HCT116 (cell line): ENCODE measurements around the gene ARHGAP10. TPM values are rescaled to one million over a fixed set of nuclear protein-coding genes. Genes with fewer than 3 reads are reported as not detected.

Source experiments
- ATAC-seq: fragments of 200-7000 bp; cut with Tn5 transposase; 2 replicates; pipeline ENCODE4 v1.9.1; 2020; ENCODE audit warnings: mild to moderate bottlenecking, moderate library complexity
- BruUV-seq: library from RNA; stranded (reverse); fragments of 400-500 nt; replicated peaks from 2 replicates; lab custom pipeline; 2021; lab: Mats Ljungman, UMichigan
- CTCF ChIA-PET: fragments of 300-600 bp; sonication (Branson Sonifier 250); formaldehyde crosslinking; loops from one replicate; lab custom pipeline; 2021; ENCODE audit warnings: antibody characterized with exemption; lab: Charles Lee
- POLR2A ChIA-PET: fragments of 300-600, 350-600 bp; sonication (Branson Sonifier 250); formaldehyde crosslinking; loops from one replicate; lab custom pipeline; 2021; ENCODE audit warnings: antibody characterized with exemption; lab: Charles Lee
- RAD21 ChIA-PET, 2 experiments: fragments of 300-600 bp; sonication (Branson Sonifier 250); formaldehyde crosslinking; loops; one replicate each; lab custom pipeline; 2023; ENCODE audit warnings: low total read pairs in 2 of 2; ENCODE audit not compliant: uncharacterized antibody in 2 of 2, unreplicated experiment in 2 of 2, low non-redundant PET in 1 of 2; lab: Charles Lee
- DNase-seq: peaks from one replicate; pipeline ENCODE4 v3.0.0-alpha.2; 2010; ENCODE audit warnings: low read depth, low spot score
- H2AFZ ChIP-seq: fragments of 200-600 bp; shearing (Covaris generic), sonication (generic); 2 replicates; pipeline ENCODE4 v1.6.1; 2017; ENCODE audit warnings: low read depth, mixed run types, mixed read lengths, antibody characterized with exemption, low read length; ENCODE audit not compliant: poor library complexity, severe bottlenecking
- H3K27ac ChIP-seq: 2 replicates; pipeline ENCODE4 v1.5.1; 2012; ENCODE audit warnings: low read depth, low read length
- H3K27me3 ChIP-seq: fragments of 200-600 bp; sonication (generic); 2 replicates; pipeline ENCODE4 v1.6.1; 2016; ENCODE audit warnings: mixed run types, low read length, mixed read lengths; ENCODE audit not compliant: insufficient read depth
- H3K36me3 ChIP-seq, 2 experiments: fragments of 200-500 bp in 1 of 2; fragments of 200-600 bp in 1 of 2; sonication (Bioruptor generic) in 1 of 2; sonication (generic) in 1 of 2; 2 replicates each; pipeline versions ENCODE4 v1.5.1 to v1.6.1; 2014 to 2016; ENCODE audit warnings: low read length in 2 of 2, inconsistent platforms in 1 of 2, mixed read lengths in 1 of 2, mixed run types in 1 of 2; ENCODE audit not compliant: insufficient read depth in 2 of 2, control insufficient read depth in 1 of 2
- H3K4me1 ChIP-seq, 2 experiments: fragments of 200-600 bp in 1 of 2; sonication (generic) in 1 of 2; 2 replicates each; pipeline versions ENCODE4 v1.5.1 to v1.6.1; 2012 to 2017; ENCODE audit warnings: low read length in 2 of 2, inconsistent platforms in 1 of 2, mild to moderate bottlenecking in 1 of 2, mixed read lengths in 1 of 2, mixed run types in 1 of 2, moderate library complexity in 1 of 2; ENCODE audit not compliant: insufficient read depth in 2 of 2, control insufficient read depth in 1 of 2
- H3K4me2 ChIP-seq: fragments of 200-600 bp; sonication (generic); 2 replicates; pipeline ENCODE4 v1.6.1; 2017; ENCODE audit warnings: mixed run types, low read length, mixed read lengths
- H3K4me3 ChIP-seq, 2 experiments: fragments of 200-600 bp in 1 of 2; sonication (generic) in 1 of 2; replicated peaks in 1 of 2; 2 replicates each; pipeline ENCODE4 v1.5.1; 2011 to 2016; ENCODE audit warnings: low read length in 2 of 2, control low read depth in 1 of 2, low read depth in 1 of 2, mild to moderate bottlenecking in 1 of 2, mixed read lengths in 1 of 2, mixed run types in 1 of 2
- H3K79me2 ChIP-seq: fragments of 200-600 bp; sonication (generic); 2 replicates; pipeline ENCODE4 v1.6.1; 2017; ENCODE audit warnings: mild to moderate bottlenecking, mixed run types, low read length, moderate library complexity, mixed read lengths; ENCODE audit not compliant: insufficient read depth
- H3K9ac ChIP-seq: fragments of 200-600 bp; sonication (generic); 2 replicates; pipeline ENCODE4 v1.6.1; 2016; ENCODE audit warnings: low read length, mixed read lengths
- H3K9me2 ChIP-seq: fragments of 200-600 bp; sonication (generic), shearing (Covaris generic); 2 replicates; pipeline ENCODE4 v1.6.1; 2017; ENCODE audit warnings: mixed run types, mild to moderate bottlenecking, moderate library complexity; ENCODE audit not compliant: insufficient read depth
- H3K9me3 ChIP-seq, 2 experiments: fragments of 200-500 bp in 1 of 2; fragments of 200-600 bp in 1 of 2; sonication (Bioruptor generic) in 1 of 2; sonication (generic) in 1 of 2; 2 replicates each; pipeline ENCODE4 v1.6.1; 2014 to 2017; ENCODE audit warnings: low read length in 2 of 2, mixed read lengths in 2 of 2, inconsistent platforms in 1 of 2, low read depth in 1 of 2, mild to moderate bottlenecking in 1 of 2, mixed run types in 1 of 2, moderate library complexity in 1 of 2; ENCODE audit not compliant: control insufficient read depth in 1 of 2, insufficient read depth in 1 of 2
- H4K20me1 ChIP-seq: fragments of 200-600 bp; sonication (generic), shearing (Covaris generic); 2 replicates; pipeline ENCODE4 v1.6.1; 2017; ENCODE audit warnings: mixed run types, mild to moderate bottlenecking, moderate library complexity; ENCODE audit not compliant: insufficient read depth
- CBX3 ChIP-seq: IDR thresholded peaks from 2 replicates; pipeline ENCODE4 v1.6.1; 2012; ENCODE audit warnings: low read depth
- EZH2 ChIP-seq: fragments of 200-600 bp; sonication (generic); IDR thresholded peaks from 2 replicates; pipeline ENCODE4 v1.6.1; 2017; ENCODE audit warnings: antibody characterized with exemption, mixed run types
- EZH2phosphoT487 ChIP-seq: fragments of 200-600 bp; IDR thresholded peaks from 2 replicates; pipeline ENCODE4 v1.6.1; 2018; ENCODE audit warnings: antibody characterized with exemption, borderline replicate concordance
- FOSL1 ChIP-seq: IDR thresholded peaks from 2 replicates; pipeline ENCODE4 v1.6.1; 2012; ENCODE audit warnings: low read depth
- MAX ChIP-seq: IDR thresholded peaks from 2 replicates; pipeline ENCODE4 v1.6.1; 2012
- POLR2A ChIP-seq: IDR thresholded peaks from 2 replicates; pipeline ENCODE4 v1.7.0; 2011; ENCODE audit warnings: borderline replicate concordance; ENCODE audit not compliant: insufficient read depth, insufficient read length; ENCODE audit errors: extremely low read depth
- RAD21 ChIP-seq: IDR thresholded peaks from 2 replicates; pipeline ENCODE4 v1.6.1; 2012; ENCODE audit warnings: low read depth, mild to moderate bottlenecking
- SP1 ChIP-seq: IDR thresholded peaks from 2 replicates; pipeline ENCODE4 v1.6.1; 2012; ENCODE audit warnings: low read depth
- TCF7L2 ChIP-seq: IDR thresholded peaks from 2 replicates; pipeline ENCODE4 v1.7.0; 2011; ENCODE audit warnings: borderline replicate concordance, inconsistent platforms; ENCODE audit not compliant: insufficient read depth, insufficient read length; ENCODE audit errors: extremely low read depth
- YY1 ChIP-seq: IDR thresholded peaks from 2 replicates; pipeline ENCODE4 v1.6.1; 2011; ENCODE audit warnings: low read length, low read depth, moderate library complexity, mild to moderate bottlenecking; ENCODE audit not compliant: insufficient replicate concordance; ENCODE audit errors: extremely low read depth
- ZFX ChIP-seq: fragments of 450-650 bp; IDR thresholded peaks from 2 replicates; pipeline ENCODE4 v1.6.1; 2017
- intact Hi-C: fragments of 100-400 bp; cut with micrococcal nuclease; formaldehyde crosslinking; loops from 2 replicates; pipeline ENCODE4 v1.10.0; 2022
- total RNA-seq: library from RNA; stranded (reverse); gene quantifications from one replicate; pipeline ENCODE4 v1.2.1, GENCODE V29; 2021; ENCODE audit not compliant: unreplicated experiment
- TF ChIP-seq, protein P1 (sequence below): IDR thresholded peaks from 2 replicates; pipeline ENCODE4 v1.6.1; 2011; ENCODE audit warnings: mild to moderate bottlenecking, low read length, moderate library complexity; ENCODE audit not compliant: insufficient replicate concordance; ENCODE audit errors: extremely low read depth

Gene ARHGAP10
- total RNA-seq, 1 experiment from 2014 or later, result 24.7 TPM

DNA sequence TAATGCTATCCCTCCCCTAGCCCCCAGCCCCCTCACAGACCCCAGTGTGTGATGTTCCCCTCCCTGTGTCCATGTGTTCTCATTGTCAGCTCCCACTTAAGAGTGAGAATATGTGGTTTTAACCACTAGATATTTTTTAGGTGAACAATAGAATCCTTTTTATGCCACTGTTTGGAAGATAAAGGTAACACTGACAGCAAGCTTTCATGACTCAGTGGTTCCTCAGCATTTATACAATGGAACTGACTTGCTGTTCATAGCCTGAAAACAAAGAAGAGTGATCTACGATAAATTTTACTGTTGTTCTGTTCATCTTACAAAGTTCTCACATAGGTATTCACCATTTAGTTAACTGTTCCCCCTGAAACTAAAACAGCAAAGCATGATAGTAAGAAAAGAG is 147.8 kb downstream of the ARHGAP10 start:
- no peak overlapping the region for H3K9ac ChIP-seq
- no peak overlapping the region for H3K27ac ChIP-seq
- POLR2A ChIA-PET, result no interaction called here
- H3K4me3 ChIP-seq, result no peak overlapping the region
- H3K79me2 ChIP-seq, result no peaks in the 10 kb centered on the region
- H4K20me1 ChIP-seq, result no peaks in the 10 kb centered on the region
- CTCF ChIA-PET, result interaction anchor here (0.7 kb wide), 1 partner anchor 14 kb away, joined by 4 read pairs; no protein-coding TSS in a partner anchor
- BruUV-seq, result no TSS peak
- no peak for TF ChIP-seq TCF7L2
- no peak for TF ChIP-seq MAX
- TF ChIP-seq CBX3, result no peak
- TF ChIP-seq SP1, result no peak
- no peak for TF ChIP-seq POLR2A
- TF ChIP-seq ZFX, result no peak
- no peak for TF ChIP-seq EZH2
- TF ChIP-seq, protein P1, sequence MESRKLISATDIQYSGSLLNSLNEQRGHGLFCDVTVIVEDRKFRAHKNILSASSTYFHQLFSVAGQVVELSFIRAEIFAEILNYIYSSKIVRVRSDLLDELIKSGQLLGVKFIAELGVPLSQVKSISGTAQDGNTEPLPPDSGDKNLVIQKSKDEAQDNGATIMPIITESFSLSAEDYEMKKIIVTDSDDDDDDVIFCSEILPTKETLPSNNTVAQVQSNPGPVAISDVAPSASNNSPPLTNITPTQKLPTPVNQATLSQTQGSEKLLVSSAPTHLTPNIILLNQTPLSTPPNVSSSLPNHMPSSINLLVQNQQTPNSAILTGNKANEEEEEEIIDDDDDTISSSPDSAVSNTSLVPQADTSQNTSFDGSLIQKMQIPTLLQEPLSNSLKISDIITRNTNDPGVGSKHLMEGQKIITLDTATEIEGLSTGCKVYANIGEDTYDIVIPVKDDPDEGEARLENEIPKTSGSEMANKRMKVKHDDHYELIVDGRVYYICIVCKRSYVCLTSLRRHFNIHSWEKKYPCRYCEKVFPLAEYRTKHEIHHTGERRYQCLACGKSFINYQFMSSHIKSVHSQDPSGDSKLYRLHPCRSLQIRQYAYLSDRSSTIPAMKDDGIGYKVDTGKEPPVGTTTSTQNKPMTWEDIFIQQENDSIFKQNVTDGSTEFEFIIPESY, result no peak
- no peak for TF ChIP-seq RAD21
- no peak for TF ChIP-seq FOSL1
- no peak for TF ChIP-seq YY1
- no peak for TF ChIP-seq EZH2phosphoT487
- TF ChIP-seq, all 23 proteins: peak for 0
- intact Hi-C loops, result no loop called here
- DNase-seq (no peak), ATAC-seq (no peak)
- RAD21 ChIA-PET, result no interaction called here
- no peak overlapping the region for H3K4me2 ChIP-seq
- H3K36me3 ChIP-seq, result peaks cover 0 to 8% of the 10 kb centered on the region in 2 experiments; a peak in 3 of 4 replicates
- no peak overlapping the region for H2AFZ ChIP-seq
- H3K9me3 ChIP-seq, result no peaks in the 10 kb centered on the region
- no peaks in the 10 kb centered on the region for H3K4me1 ChIP-seq
- no peaks in the 10 kb centered on the region for H3K9me2 ChIP-seq
- no peaks in the 10 kb centered on the region for H3K27me3 ChIP-seq
